Measurements from ENCODE around the gene PSMD13. TPM values are rescaled to one million over a fixed set of nuclear protein-coding genes. Genes with fewer than 3 reads are reported as not detected.
A peak's percentile ranks its signal among the peaks of the same experiment; 100 is the strongest.

The PSMD13 gene
- total RNA-seq, 2 donors from 2014 or later: 75.3 to 80.3 TPM

DNA sequence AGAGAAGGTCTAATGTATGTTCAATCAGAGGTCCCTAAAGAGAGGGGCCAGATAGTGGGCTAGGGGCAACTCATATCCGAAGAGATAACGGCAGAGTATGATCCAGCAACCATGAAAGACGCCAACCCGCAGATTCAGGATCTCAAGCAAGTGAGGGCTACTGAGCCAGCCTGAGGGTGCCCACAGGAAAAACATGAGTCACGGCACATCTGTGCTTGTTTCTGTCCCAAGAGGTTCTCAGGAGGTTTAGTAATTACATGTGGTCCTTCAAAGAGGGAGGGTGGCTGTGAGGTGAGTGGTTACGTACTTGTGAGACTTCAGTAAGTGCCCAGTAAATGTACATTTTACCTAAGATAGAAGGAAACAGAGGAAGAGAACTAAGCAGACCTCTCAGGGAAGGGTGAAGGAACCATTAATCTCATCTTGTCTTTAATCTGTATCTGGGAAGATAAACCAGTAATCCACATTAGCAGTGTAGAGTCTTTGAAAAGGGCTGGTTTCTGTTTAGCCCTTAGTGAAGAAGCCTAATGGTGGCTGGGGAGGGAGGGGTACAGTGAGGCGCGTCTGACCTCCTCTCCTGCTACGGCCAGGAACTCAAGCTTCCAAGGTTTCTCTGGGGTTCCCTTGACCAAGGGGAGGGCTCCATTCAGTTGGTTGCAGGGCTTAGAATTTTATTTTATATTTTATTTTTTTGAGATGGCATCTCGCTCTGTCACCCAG lies 10.9 kb upstream of the PSMD13 start:
- Histone ChIP-seq H3K4me1 (peaks cover 0 to 10% of the 10 kb centered on the region in 2 donors), H3K27me3 (no peaks in the 10 kb centered on the region), H3K9me3 (no peaks in the 10 kb centered on the region), H3K4me3 (no peak overlapping the region), H3K36me3 (peaks cover 5% of the 10 kb centered on the region), H3K27ac (no peak overlapping the region)
- TF ChIP-seq, protein P1, sequence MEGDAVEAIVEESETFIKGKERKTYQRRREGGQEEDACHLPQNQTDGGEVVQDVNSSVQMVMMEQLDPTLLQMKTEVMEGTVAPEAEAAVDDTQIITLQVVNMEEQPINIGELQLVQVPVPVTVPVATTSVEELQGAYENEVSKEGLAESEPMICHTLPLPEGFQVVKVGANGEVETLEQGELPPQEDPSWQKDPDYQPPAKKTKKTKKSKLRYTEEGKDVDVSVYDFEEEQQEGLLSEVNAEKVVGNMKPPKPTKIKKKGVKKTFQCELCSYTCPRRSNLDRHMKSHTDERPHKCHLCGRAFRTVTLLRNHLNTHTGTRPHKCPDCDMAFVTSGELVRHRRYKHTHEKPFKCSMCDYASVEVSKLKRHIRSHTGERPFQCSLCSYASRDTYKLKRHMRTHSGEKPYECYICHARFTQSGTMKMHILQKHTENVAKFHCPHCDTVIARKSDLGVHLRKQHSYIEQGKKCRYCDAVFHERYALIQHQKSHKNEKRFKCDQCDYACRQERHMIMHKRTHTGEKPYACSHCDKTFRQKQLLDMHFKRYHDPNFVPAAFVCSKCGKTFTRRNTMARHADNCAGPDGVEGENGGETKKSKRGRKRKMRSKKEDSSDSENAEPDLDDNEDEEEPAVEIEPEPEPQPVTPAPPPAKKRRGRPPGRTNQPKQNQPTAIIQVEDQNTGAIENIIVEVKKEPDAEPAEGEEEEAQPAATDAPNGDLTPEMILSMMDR (IDR thresholded peaks at IDR 0.05): no peak
- no peak for DNase-seq (ENCODE audit: low spot score)

DNA sequence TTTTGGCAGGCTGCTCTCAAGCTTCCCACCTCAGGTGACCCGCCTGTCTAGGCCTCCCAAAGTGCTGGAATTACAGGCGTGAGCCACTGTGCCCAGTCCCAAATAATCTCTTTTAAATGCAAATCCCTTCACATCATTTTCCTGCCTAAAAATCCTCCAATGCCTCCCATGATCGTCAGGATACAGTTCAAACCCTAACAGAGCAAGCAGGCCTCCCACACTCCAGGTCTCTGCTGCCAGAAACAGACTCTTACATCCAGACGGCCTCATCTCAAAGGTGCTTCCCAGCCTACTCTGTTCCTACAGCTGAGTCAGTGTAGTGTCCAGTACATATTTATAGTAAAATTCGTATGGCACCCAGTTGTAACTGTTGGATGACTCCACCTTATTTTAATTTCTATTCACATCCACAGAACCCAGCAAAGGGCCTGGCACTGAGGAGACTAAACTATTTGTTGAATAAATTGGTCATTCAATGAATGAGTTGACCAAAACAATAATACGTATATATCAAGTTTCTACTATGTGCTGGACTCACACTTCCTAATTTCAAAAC lies 8.9 kb upstream of the PSMD13 start:
- Histone ChIP-seq H3K9me3 (no peaks in the 10 kb centered on the region), H3K27ac (no peak overlapping the region), H3K4me1 (no peaks in the 10 kb centered on the region), H3K27me3 (no peaks in the 10 kb centered on the region), H3K4me3 (no peak overlapping the region), H3K36me3 (peaks cover 5% of the 10 kb centered on the region)
- DNase-seq (ENCODE audit: low spot score): no peak
- TF ChIP-seq, protein P1 (IDR thresholded peaks at IDR 0.05): no peak

DNA sequence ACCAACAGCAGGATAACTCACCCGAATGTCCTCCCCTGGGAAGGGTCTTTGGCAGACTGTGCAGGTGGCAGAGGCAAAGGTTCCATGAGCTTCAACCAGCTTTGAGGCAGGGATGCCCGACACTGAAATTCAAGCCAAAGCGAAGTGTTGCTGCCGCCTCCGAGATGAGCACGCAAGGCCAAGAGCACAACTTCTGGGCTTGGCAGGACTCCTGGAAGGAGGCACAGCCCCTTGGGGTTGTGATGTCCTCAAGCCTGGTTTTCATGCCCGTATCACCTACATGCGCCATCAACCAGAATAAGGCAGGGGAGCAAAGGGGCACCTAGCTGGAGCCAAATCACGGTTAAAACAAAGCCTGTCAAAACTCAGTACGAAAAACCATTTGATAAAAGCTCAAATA lies 6.3 kb upstream of the PSMD13 start:
- Histone ChIP-seq H3K9me3 (no peaks in the 10 kb centered on the region), H3K4me1 (peaks cover 0 to 9% of the 10 kb centered on the region in 2 donors), H3K36me3 (peaks cover 5% of the 10 kb centered on the region), H3K4me3 (no peak overlapping the region), H3K27me3 (no peaks in the 10 kb centered on the region), H3K27ac (no peak overlapping the region)
- DNase-seq (ENCODE audit: low spot score): no peak
- TF ChIP-seq, protein P1 (IDR thresholded peaks at IDR 0.05): no peak

DNA sequence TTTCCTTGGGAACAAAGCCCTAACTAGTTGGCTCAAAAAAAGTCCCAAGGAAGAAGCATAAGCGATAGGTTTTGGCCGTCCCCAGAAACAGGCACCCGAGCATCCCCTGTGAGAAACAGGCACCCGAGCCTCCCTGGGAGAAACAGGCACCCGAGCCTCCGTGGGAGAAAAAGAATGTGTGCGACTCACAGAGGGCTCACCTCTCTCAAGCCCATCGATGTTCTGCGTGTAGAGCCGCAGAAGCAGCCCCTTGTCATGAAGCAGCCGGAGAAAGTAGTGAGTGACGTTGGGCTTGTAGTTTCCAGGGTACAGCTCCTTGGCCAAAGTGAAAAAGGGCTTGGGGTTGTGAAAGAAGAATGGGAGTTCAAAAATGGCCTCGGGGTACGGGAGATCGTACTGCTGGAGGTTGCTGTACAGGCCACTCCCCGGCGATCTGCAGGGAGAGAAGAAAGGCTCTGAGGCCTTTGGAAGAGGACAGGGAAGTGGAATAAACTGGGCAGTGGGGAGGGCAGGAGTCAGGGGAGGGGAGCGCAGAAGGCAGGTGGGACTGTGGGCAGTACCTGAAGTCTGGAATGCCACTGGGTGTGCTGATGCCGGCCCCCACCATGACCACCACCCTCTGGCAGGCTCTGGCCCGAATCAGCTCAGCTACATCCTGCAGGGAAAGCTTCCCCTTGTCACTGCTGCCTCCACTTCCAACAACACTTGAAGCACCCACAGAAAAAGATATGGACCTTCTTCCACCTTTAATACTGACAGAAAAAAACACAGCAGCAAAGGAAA lies 3.8 kb upstream of the PSMD13 start:
- DNase-seq (ENCODE audit: low spot score): no peak
- H3K27me3 ChIP-seq: no peaks in the 10 kb centered on the region
- H3K27ac ChIP-seq: no peak overlapping the region
- TF ChIP-seq, protein P1 (IDR thresholded peaks at IDR 0.05): no peak
- no peak overlapping the region for H3K4me3 ChIP-seq
- no peaks in the 10 kb centered on the region for H3K9me3 ChIP-seq
- peaks cover 5% of the 10 kb centered on the region for H3K36me3 ChIP-seq
- peaks cover 0 to 20% of the 10 kb centered on the region in 2 donors for H3K4me1 ChIP-seq

DNA sequence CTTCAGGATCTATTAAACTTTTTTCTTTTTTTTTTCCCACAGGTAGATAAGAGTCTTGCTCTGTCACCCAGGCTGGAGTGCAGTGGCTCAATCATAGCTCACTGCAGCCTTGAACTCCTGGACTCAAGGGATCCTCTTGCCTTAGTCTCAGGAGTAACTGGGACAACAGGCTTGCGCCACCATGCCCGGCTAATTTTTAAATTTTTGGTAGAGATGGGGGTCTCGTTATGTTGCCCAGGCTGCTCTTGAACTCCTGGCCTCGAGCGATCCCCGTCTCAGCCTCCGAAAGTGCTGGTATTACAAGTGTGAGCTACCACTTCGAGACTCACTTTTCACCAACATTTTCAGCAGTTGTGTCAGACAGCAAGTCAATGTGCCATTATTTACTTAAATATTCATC lies 1.6 kb upstream of the PSMD13 start:
- no peaks in the 10 kb centered on the region for H3K27me3 ChIP-seq

More for the DNA sequence above, 1.6 kb upstream of the PSMD13 start:
- no peak for DNase-seq (ENCODE audit: low spot score)
- peak overlapping the region; percentile 89 to 90 for H3K4me3 ChIP-seq
- peaks cover 0 to 25% of the 10 kb centered on the region in 2 donors for H3K4me1 ChIP-seq
- no peaks in the 10 kb centered on the region for H3K9me3 ChIP-seq
- peak overlapping the region in 1 of 2 donors; percentile 84 for H3K27ac ChIP-seq
- peaks cover 14% of the 10 kb centered on the region for H3K36me3 ChIP-seq
- TF ChIP-seq, protein P1 (IDR thresholded peaks at IDR 0.05): no peak

Measured in right atrium auricular region (tissue), 2 donors.